Spleen (tissue), 7 donors: ENCODE data around the gene FLRT1.

ENCODE experiments used
- CTCF ChIP-seq, 11 experiments: fragments of 200-600 bp in 7 of 11; fragments of 450-650 bp in 4 of 11; sonication (generic) in 4 of 11; IDR thresholded peaks in 8 of 11; conservative IDR thresholded peaks in 3 of 11; 1 replicate in 7 of 11; 2 replicates in 4 of 11; pipeline versions ENCODE4 v1.4.0 to v1.8.0; 2016 to 2021; ENCODE audit warnings: antibody characterized with exemption in 11 of 11, inconsistent platforms in 4 of 11, mild to moderate bottlenecking in 1 of 11
- POLR2A ChIP-seq, 3 donors: fragments of 450-650 bp; IDR thresholded peaks; one replicate each; pipeline ENCODE4 v1.5.1; 2017; ENCODE audit warnings: antibody characterized with exemption in 3 of 3, mild to moderate bottlenecking in 1 of 3
- donor health status: DM: no; HTN: no; CAD: no; lungs with moderate emphysema.
- donor health status: DM: no; HTN: no; CAD: no.
- donor health status: DM: no; HTN: no; CAD: no.

- TF ChIP-seq CTCF (IDR thresholded peaks at IDR 0.05 in 8 of 11, conservative IDR thresholded peaks at IDR 0.05 in 3 of 11) (no peak), POLR2A (IDR thresholded peaks at IDR 0.05) (no peak)
Observed at GRCh38 chr11:63986932-63987513, 48.7 kb upstream of the FLRT1 start.
